Activated B cell treated with CpG ODN at 0.5 μM for 24 hours (primary cell): ENCODE measurements around the gene SPEM1. TPM values are rescaled to one million over a fixed set of nuclear protein-coding genes. Genes with fewer than 3 reads are reported as not detected.

Experiments used
- ATAC-seq: fragments of 200-7000 bp; cut with Tn5 transposase; one replicate; pipeline ENCODE4 v1.10.0; 2021; ENCODE audit warnings: low read depth, mild to moderate bottlenecking, moderate library complexity
- CTCF ChIA-PET: fragments of 350-600 bp; sonication (Branson Sonifier 250); formaldehyde crosslinking; loops from one replicate; lab custom pipeline; 2021; ENCODE audit warnings: antibody characterized with exemption; lab: Charles Lee
- POLR2A ChIA-PET: fragments of 350-600 bp; sonication (Branson Sonifier 250); formaldehyde crosslinking; loops from one replicate; lab custom pipeline; 2021; ENCODE audit warnings: antibody characterized with exemption; lab: Charles Lee
- DNase-seq: peaks from one replicate; pipeline ENCODE4 v3.0.0; 2022
- H3K27ac Mint-ChIP-seq: one replicate; pipeline ENCODE4 v1.8.0; 2020; ENCODE audit warnings: mixed read lengths
- H3K27me3 Mint-ChIP-seq: one replicate; pipeline ENCODE4 v1.8.0; 2021; ENCODE audit warnings: mixed read lengths
- H3K36me3 Mint-ChIP-seq: one replicate; pipeline ENCODE4 v1.8.0; 2021; ENCODE audit warnings: low read depth, mixed read lengths
- H3K4me1 Mint-ChIP-seq: one replicate; pipeline ENCODE4 v1.8.0; 2021; ENCODE audit warnings: mixed read lengths
- H3K4me3 Mint-ChIP-seq: one replicate; pipeline ENCODE4 v1.8.0; 2020; ENCODE audit warnings: mild to moderate bottlenecking, mixed read lengths
- H3K9me3 Mint-ChIP-seq: one replicate; pipeline ENCODE4 v1.8.0; 2020; ENCODE audit warnings: mixed read lengths
- intact Hi-C: fragments of 100-400 bp; cut with micrococcal nuclease; formaldehyde crosslinking; loops from one replicate; pipeline ENCODE4 v1.15.1; 2024
- total RNA-seq: library from RNA; stranded (reverse); gene quantifications from 2 replicates; pipeline ENCODE4 v1.2.3, GENCODE V29; 2022
- TF ChIP-seq, protein P1 (sequence below): fragments of 200-600 bp; IDR thresholded peaks from one replicate; pipeline ENCODE4 v1.8.0; 2022; ENCODE audit warnings: antibody characterized with exemption, mild to moderate bottlenecking

The SPEM1 gene
- total RNA-seq, 1 donor from 2014 or later, result not detected

DNA sequence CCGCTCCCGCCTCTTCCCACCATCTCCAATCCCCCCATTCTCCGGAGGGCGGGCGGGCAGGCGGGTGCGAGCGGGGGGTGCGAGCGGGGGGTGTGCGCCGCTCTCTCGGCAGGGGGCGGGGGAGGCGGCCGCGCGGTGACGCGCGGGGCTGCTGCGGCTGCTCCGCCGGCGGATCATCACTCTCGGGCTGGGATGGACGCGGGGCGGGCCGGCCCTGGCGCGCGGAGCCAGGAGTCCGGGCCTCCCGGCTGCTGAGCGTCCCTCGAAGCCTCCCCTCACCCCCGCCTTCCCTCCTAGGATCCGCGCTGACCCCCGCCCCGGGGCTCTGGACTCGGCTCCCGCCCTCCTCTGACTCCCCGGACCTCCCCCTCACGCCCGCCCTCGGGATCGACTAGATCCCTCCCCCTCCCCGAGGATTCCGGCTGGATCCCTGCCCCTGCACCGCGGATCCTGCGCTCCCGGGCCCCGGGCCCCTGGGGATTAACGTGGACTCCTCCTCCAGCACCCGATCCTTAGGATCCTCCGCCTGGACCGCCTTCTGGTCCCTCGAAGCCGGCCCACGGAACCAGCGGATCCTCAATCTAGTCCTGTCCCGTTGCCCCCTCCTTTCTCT is 15.3 kb upstream of the SPEM1 start:
- ATAC-seq (peak; percentile 26), DNase-seq (no peak)
- Mint-ChIP-seq H3K4me1 (peaks cover 16% of the 10 kb centered on the region), H3K27me3 (peaks cover 16% of the 10 kb centered on the region), H3K4me3 (peak overlapping the region; percentile 97), H3K36me3 (peaks cover 8% of the 10 kb centered on the region), H3K27ac (peak overlapping the region; percentile 94), H3K9me3 (no peaks in the 10 kb centered on the region)
- CTCF ChIA-PET, result interaction anchor here (1.0 to 1.6 kb wide), 4 partner anchors 11 to 49 kb away, joined by 3 to 9 read pairs (median 3); partner anchors contain the start of genes PLSCR3 and TMEM102
- POLR2A ChIA-PET, result interaction anchor here (0.6 to 2.9 kb wide), 31 partner anchors 9 to 768 kb away, joined by 3 to 40 read pairs (median 5); partner anchors contain the start of genes ACAP1, FGF11, FXR2 and MPDU1
- intact Hi-C loops, result loop anchor here (1.0 kb wide), 7 partner anchors 11 to 98 kb away; partner anchors contain the start of genes EIF5A, KCTD11, PLSCR3 and POLR2A
- TF ChIP-seq, protein P1, sequence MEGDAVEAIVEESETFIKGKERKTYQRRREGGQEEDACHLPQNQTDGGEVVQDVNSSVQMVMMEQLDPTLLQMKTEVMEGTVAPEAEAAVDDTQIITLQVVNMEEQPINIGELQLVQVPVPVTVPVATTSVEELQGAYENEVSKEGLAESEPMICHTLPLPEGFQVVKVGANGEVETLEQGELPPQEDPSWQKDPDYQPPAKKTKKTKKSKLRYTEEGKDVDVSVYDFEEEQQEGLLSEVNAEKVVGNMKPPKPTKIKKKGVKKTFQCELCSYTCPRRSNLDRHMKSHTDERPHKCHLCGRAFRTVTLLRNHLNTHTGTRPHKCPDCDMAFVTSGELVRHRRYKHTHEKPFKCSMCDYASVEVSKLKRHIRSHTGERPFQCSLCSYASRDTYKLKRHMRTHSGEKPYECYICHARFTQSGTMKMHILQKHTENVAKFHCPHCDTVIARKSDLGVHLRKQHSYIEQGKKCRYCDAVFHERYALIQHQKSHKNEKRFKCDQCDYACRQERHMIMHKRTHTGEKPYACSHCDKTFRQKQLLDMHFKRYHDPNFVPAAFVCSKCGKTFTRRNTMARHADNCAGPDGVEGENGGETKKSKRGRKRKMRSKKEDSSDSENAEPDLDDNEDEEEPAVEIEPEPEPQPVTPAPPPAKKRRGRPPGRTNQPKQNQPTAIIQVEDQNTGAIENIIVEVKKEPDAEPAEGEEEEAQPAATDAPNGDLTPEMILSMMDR, result no peak

DNA sequence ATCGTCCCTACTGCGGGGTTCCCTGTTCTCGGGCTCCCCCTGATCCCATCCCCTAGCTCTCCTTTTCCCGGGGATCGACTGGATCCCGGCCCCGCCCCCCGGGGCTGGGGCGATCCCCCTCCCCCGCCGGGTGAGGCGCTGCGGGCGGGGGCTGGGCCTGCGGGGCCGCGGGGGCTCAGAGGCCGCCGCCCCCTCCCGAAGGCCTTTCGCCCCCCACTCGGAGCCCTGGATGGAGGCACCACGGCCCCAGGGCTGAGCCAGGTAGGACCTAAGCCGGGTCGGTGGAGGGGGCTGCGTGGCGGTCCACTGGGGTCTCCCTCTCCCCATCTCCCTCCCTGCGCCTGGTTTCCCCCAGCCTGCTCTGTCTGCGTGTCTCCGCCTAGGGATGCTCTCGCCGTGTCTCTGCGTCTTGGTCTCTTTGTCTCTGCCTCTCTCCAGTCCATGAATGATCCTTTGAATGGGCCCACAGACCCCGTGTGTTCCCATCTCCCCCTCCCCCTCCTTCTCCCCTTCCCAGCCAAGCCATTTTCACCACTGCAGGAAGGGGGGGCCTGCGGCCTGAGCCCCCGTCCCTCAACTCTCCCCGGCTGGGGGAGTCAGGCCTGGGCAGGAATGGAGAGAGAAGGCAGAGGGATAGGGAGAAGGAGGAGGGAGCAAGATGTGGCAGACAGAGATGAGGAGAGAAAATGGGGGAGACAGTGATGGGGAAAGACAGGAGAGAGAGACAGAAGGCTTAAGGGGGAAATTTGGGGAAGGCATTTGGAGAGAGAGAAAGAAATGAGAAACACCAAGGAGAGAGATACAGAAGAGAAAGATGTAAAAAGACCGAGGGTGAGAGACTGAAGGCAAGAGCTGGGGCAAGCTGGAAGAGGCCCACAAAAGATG is 14.5 kb upstream of the SPEM1 start:
- H3K4me1 Mint-ChIP-seq, result peaks cover 16% of the 10 kb centered on the region
- H3K4me3 Mint-ChIP-seq, result peak overlapping the region; percentile 81
- intact Hi-C loops, result no loop called here
- TF ChIP-seq, protein P1, result no peak
- peak overlapping the region; percentile 42 for H3K27ac Mint-ChIP-seq
- ATAC-seq (no peak), DNase-seq (no peak)
- peaks cover 8% of the 10 kb centered on the region for H3K36me3 Mint-ChIP-seq
- ChIA-PET POLR2A (interaction anchor here (1.4 to 2.9 kb wide), 3 partner anchors 10 to 30 kb away, joined by 5 to 29 read pairs (median 5); partner anchors contain the start of genes PLSCR3 and TMEM102), CTCF (no interaction called here)
- peaks cover 18% of the 10 kb centered on the region for H3K27me3 Mint-ChIP-seq
- no peaks in the 10 kb centered on the region for H3K9me3 Mint-ChIP-seq

DNA sequence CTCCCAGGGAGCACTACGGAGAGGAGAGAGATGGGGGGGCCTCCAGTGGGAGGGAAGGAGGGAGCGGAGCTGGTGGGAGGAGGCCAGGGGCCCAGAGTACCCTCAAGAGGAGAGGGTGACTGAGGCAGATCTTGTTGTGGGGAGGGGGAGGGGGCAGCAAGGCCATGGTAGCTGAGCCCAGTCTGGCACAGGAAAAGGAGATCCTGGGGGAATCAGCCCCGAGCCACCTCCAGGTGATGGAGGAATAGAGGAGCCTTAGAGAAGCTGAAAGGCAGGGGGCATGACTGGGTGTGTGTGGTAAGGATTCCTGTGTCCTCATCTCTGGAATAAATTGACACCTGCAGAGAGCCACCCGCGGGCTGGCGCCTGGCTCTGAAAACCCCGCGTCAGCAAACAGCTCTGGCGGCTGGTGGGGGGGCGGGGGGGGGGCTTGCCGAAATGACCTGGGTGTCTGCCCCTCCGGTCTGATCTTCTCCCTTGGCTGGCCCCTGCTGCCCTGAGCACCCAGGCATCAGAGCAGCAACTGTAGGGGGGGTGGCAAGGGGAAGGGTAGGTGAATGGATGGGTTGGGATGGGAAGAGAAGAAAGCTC is 13.8 kb upstream of the SPEM1 start:
- ATAC-seq, result no peak
- H3K4me1 Mint-ChIP-seq, result peaks cover 16% of the 10 kb centered on the region
- peak overlapping the region; percentile 71 for H3K4me3 Mint-ChIP-seq
- H3K9me3 Mint-ChIP-seq, result no peaks in the 10 kb centered on the region
- peaks cover 8% of the 10 kb centered on the region for H3K36me3 Mint-ChIP-seq
- H3K27ac Mint-ChIP-seq, result no peak overlapping the region
- POLR2A ChIA-PET, result interaction anchor here (0.6 to 1.5 kb wide), 3 partner anchors 11 to 682 kb away, joined by 4 to 5 read pairs (median 5); partner anchors contain the start of gene PLSCR3
- TF ChIP-seq, protein P1, result no peak
- intact Hi-C loops, result no loop called here
- H3K27me3 Mint-ChIP-seq, result peaks cover 18% of the 10 kb centered on the region
- no peak for DNase-seq
- CTCF ChIA-PET, result no interaction called here

DNA sequence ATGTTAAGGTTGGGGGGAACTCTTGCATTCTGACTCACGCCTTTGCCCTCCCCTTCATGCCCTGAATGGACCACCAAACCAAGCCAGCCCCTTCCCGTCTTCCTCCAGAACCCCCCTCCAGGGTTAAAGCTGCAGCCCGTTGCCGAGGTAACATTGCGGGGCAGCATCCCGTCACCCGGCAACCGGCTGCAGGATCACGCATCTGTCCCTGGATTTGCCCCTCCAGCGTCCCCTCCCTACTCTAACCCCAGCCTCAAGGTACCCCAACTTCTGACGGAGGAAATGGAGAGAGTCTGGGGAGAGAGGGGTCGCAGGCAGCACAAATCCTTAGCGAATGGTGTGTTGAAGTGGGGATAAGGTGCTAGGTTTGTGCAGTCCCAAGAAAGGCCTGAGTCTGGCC is 13.0 kb upstream of the SPEM1 start:
- POLR2A ChIA-PET, result interaction anchor here (0.6 to 1.5 kb wide), 3 partner anchors 12 to 52 kb away, joined by 3 to 5 read pairs (median 5); partner anchors contain the start of genes PLSCR3 and TMEM95

More for the DNA sequence above, 13.0 kb upstream of the SPEM1 start:
- CTCF ChIA-PET, result no interaction called here
- ATAC-seq (no peak), DNase-seq (no peak)
- H3K9me3 Mint-ChIP-seq, result no peaks in the 10 kb centered on the region
- peaks cover 16% of the 10 kb centered on the region for H3K4me1 Mint-ChIP-seq
- peaks cover 18% of the 10 kb centered on the region for H3K27me3 Mint-ChIP-seq
- H3K4me3 Mint-ChIP-seq, result no peak overlapping the region
- intact Hi-C loops, result no loop called here
- H3K36me3 Mint-ChIP-seq, result peaks cover 5% of the 10 kb centered on the region
- TF ChIP-seq, protein P1, result no peak
- H3K27ac Mint-ChIP-seq, result peak overlapping the region; percentile 46
